A549 (cell line): ENCODE results near the gene HTR1E. TPM values are rescaled to one million over a fixed set of nuclear protein-coding genes. Genes with fewer than 3 reads are reported as not detected.

Source experiments
- ATAC-seq, 2 experiments: fragments of 200-7000 bp in 1 of 2; fragments of >200 bp in 1 of 2; cut with Nextera tagmentation in 1 of 2; cut with Tn5 transposase in 1 of 2; 3 replicates each; pipeline versions ENCODE4 v1.8.0 to v1.9.1; 2018 to 2020; ENCODE audit warnings: mild to moderate bottlenecking in 1 of 2, moderate library complexity in 1 of 2
- CTCF ChIA-PET: fragments of 300-600 bp; sonication (Branson Sonifier 250); formaldehyde crosslinking; extraction: SDS; loops from one replicate; lab custom pipeline; 2021; ENCODE audit warnings: antibody characterized with exemption, inconsistent platforms; lab: Yijun Ruan, JAX
- POLR2A ChIA-PET: fragments of 350-600 bp; formaldehyde crosslinking; extraction: SDS; loops from one replicate; lab custom pipeline; 2021; ENCODE audit warnings: antibody characterized with exemption, inconsistent platforms; lab: Yijun Ruan, JAX
- DNase-seq, 2 experiments: peaks; one replicate each; pipeline versions ENCODE4 v3.0.0 to v3.0.0-alpha.2; 2011 to 2016; ENCODE audit warnings: low read depth in 1 of 2, low spot score in 1 of 2
- FAIRE-seq: peaks from 2 replicates; lab custom pipeline; 2011; peaks lifted over from hg19 to GRCh38; lab: Jason Lieb, UNC
- H3K27ac ChIP-seq, 2 experiments: fragments of >200 bp; sonication (Bioruptor Twin); formaldehyde crosslinking; 3 replicates each; pipeline ENCODE4 v1.5.1; 2016 to 2017
- H3K4me1 ChIP-seq: fragments of >200 bp; sonication (Bioruptor Twin); formaldehyde crosslinking; 3 replicates; pipeline ENCODE4 v1.6.1; 2016
- H3K4me2 ChIP-seq: fragments of >200 bp; sonication (Bioruptor Twin); formaldehyde crosslinking; 3 replicates; pipeline ENCODE4 v1.6.1; 2016
- H3K4me3 ChIP-seq: fragments of >200 bp; sonication (Bioruptor Twin); formaldehyde crosslinking; 3 replicates; pipeline ENCODE4 v1.5.1; 2016
- H3K9me3 ChIP-seq: fragments of >200 bp; sonication (Bioruptor Twin); formaldehyde crosslinking; 3 replicates; pipeline ENCODE4 v1.6.1; 2016
- BCL3 ChIP-seq: fragments of >200 bp; sonication (Bioruptor Twin); formaldehyde crosslinking; IDR thresholded peaks from 3 replicates; pipeline ENCODE4 v1.6.1; 2016
- CBX8 ChIP-seq: fragments of 200-600 bp; sonication (generic); IDR thresholded peaks from 2 replicates; pipeline ENCODE4 v1.6.1; 2016
- CTCF ChIP-seq: fragments of >200 bp; sonication (Bioruptor Twin); formaldehyde crosslinking; IDR thresholded peaks from 3 replicates; pipeline ENCODE4 v1.5.1; 2016
- EHF ChIP-seq: fragments of 250-450 bp; sonication (Bioruptor Pico); IDR thresholded peaks from 2 replicates; pipeline ENCODE4 v1.5.0; 2020; ENCODE audit warnings: mild to moderate bottlenecking
- EHMT2 ChIP-seq: fragments of 200-600 bp; sonication (generic); IDR thresholded peaks from 2 replicates; pipeline ENCODE4 v1.6.1; 2016; ENCODE audit warnings: antibody characterized with exemption, low read depth, mild to moderate bottlenecking, moderate library complexity
- EP300 ChIP-seq, 2 experiments: fragments of >200 bp; sonication (Bioruptor Twin); formaldehyde crosslinking; IDR thresholded peaks; 2 replicates in 1 of 2; 3 replicates in 1 of 2; pipeline ENCODE4 v1.6.1; 2016 to 2017
- ESRRA ChIP-seq: fragments of 150-350 bp; IDR thresholded peaks from 2 replicates; pipeline ENCODE4 v1.6.1; 2014; ENCODE audit warnings: mild to moderate bottlenecking, low read length, borderline replicate concordance
- FOSL2 ChIP-seq, 2 experiments: fragments of 450-650 bp in 1 of 2; fragments of >200 bp in 1 of 2; sonication (Bioruptor Twin) in 1 of 2; formaldehyde crosslinking; IDR thresholded peaks; 2 replicates each; pipeline versions ENCODE4 v1.5.0 to v1.6.1; 2016 to 2020; ENCODE audit warnings: mild to moderate bottlenecking in 1 of 2, moderate library complexity in 1 of 2
- GATA3 ChIP-seq: IDR thresholded peaks from 2 replicates; pipeline ENCODE4 v1.6.1; 2012; ENCODE audit warnings: borderline replicate concordance
- HDAC2 ChIP-seq: fragments of 200-600 bp; sonication (generic); IDR thresholded peaks from 2 replicates; pipeline ENCODE4 v1.6.1; 2016
- HOXB13 ChIP-seq: fragments of 250-450 bp; sonication (Bioruptor Pico); IDR thresholded peaks from 2 replicates; pipeline ENCODE4 v1.5.0; 2020; ENCODE audit warnings: low read depth, mild to moderate bottlenecking, moderate library complexity
- MAX ChIP-seq: IDR thresholded peaks from 2 replicates; pipeline ENCODE4 v1.6.1; 2012
- MAZ ChIP-seq: fragments of 150-350 bp; IDR thresholded peaks from 2 replicates; pipeline ENCODE4 v1.6.1; 2014; ENCODE audit warnings: antibody characterized with exemption, low read depth, low read length, borderline replicate concordance
- RAD21 ChIP-seq, 2 experiments: fragments of >200 bp in 1 of 2; sonication (Bioruptor Twin) in 1 of 2; formaldehyde crosslinking in 1 of 2; IDR thresholded peaks in 1 of 2; conservative IDR thresholded peaks in 1 of 2; 2 replicates in 1 of 2; 3 replicates in 1 of 2; pipeline ENCODE4 v1.6.1; 2012 to 2018; ENCODE audit warnings: inconsistent platforms in 1 of 2
- REST ChIP-seq: fragments of 200-600 bp; sonication (generic); IDR thresholded peaks from 2 replicates; pipeline ENCODE4 v1.6.1; 2016; ENCODE audit warnings: antibody characterized with exemption, mild to moderate bottlenecking, moderate library complexity
- RFX5 ChIP-seq: fragments of 450-650 bp; IDR thresholded peaks from 2 replicates; pipeline ENCODE4 v1.7.1; 2014; ENCODE audit warnings: antibody characterized with exemption, mild to moderate bottlenecking, moderate library complexity
- SMC3 ChIP-seq: fragments of >200 bp; sonication (Bioruptor Twin); formaldehyde crosslinking; IDR thresholded peaks from 3 replicates; pipeline ENCODE4 v1.6.1; 2018; ENCODE audit warnings: inconsistent platforms
- TP53 ChIP-seq: fragments of 250-450 bp; sonication (Bioruptor Pico); IDR thresholded peaks from 2 replicates; pipeline ENCODE4 v1.5.0; 2021; ENCODE audit warnings: mild to moderate bottlenecking, moderate library complexity
- ZFP36 ChIP-seq: fragments of 450-650 bp; IDR thresholded peaks from 2 replicates; pipeline ENCODE4 v1.6.1; 2014; ENCODE audit warnings: borderline replicate concordance; ENCODE audit not compliant: partially characterized antibody
- ZNF302 ChIP-seq: fragments of 250-450 bp; sonication (Bioruptor Pico); IDR thresholded peaks from 2 replicates; pipeline ENCODE4 v1.9.0; 2021; ENCODE audit warnings: inconsistent platforms, mild to moderate bottlenecking, moderate library complexity
- ZSCAN20 ChIP-seq: fragments of 250-450 bp; sonication (Bioruptor Pico); IDR thresholded peaks from 2 replicates; pipeline ENCODE4 v1.8.0; 2022; ENCODE audit warnings: mild to moderate bottlenecking, moderate library complexity
- WGBS: methylation state at CpG from one replicate; pipeline ENCODE4 v1.1.6; 2017; ENCODE audit errors: missing lambda C conversion rate; 5-methylcytosine and 5-hydroxymethylcytosine counted together
- polyA plus RNA-seq, 4 experiments: library from polyadenylated mRNA; depleted of rRNA in 3 of 4; stranded (reverse); fragments of >200 nt; fragmentation: RNase III in 1 of 4; extraction: RNeasy Plus Mini Kit Qiagen cat#74134 plus additional on column Dnase treatment in 1 of 4; gene quantifications; 2 replicates in 3 of 4; 3 replicates in 1 of 4; pipeline ENCODE4 v1.2.3, GENCODE V29; 2011 to 2017
- TF ChIP-seq, protein P1 (sequence below): fragments of 450-650 bp; IDR thresholded peaks from 2 replicates; pipeline ENCODE4 v1.6.1; 2014; ENCODE audit warnings: antibody characterized with exemption
- TF ChIP-seq, protein P2 (sequence below): IDR thresholded peaks from 2 replicates; pipeline ENCODE4 v1.6.1; 2012

HTR1E gene
- polyA plus RNA-seq, 2 of the 4 experiments (the other 2 are of a cell fraction) = not detected

- WGBS = 7% methylated on average over 1 of the region's 1 CpG
- FAIRE-seq (no peak), ATAC-seq (no peak), DNase-seq (no peak)
- Histone ChIP-seq H3K27ac (no peak overlapping the region), H3K9me3 (no peaks in the 10 kb centered on the region), H3K4me2 (no peak overlapping the region), H3K4me1 (no peaks in the 10 kb centered on the region), H3K4me3 (no peak overlapping the region)
- ChIA-PET POLR2A (no interaction called here), CTCF (no interaction called here)
- TF ChIP-seq RFX5 (no peak), REST (no peak), HDAC2 (no peak), EHMT2 (no peak), MAZ (no peak), HOXB13 (CRISPR knock-in tag) (no peak), RAD21 (conservative IDR thresholded peaks at IDR 0.05 in 1 of 2, IDR thresholded peaks at IDR 0.05 in 1 of 2) (no peak), FOSL2 (IDR thresholded peaks at IDR 0.05) (no peak), FOSL2 (CRISPR knock-in tag; IDR thresholded peaks at IDR 0.05) (no peak), ZNF302 (no peak), ZFP36 (no peak), ZSCAN20 (CRISPR knock-in tag) (no peak)
- TF ChIP-seq, protein P1, sequence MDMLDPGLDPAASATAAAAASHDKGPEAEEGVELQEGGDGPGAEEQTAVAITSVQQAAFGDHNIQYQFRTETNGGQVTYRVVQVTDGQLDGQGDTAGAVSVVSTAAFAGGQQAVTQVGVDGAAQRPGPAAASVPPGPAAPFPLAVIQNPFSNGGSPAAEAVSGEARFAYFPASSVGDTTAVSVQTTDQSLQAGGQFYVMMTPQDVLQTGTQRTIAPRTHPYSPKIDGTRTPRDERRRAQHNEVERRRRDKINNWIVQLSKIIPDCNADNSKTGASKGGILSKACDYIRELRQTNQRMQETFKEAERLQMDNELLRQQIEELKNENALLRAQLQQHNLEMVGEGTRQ = no peak
- TF ChIP-seq, all 56 proteins: peak for 0
Observed at GRCh38 chr6:86966271-86966670, 28.9 kb downstream of the HTR1E start.

DNA sequence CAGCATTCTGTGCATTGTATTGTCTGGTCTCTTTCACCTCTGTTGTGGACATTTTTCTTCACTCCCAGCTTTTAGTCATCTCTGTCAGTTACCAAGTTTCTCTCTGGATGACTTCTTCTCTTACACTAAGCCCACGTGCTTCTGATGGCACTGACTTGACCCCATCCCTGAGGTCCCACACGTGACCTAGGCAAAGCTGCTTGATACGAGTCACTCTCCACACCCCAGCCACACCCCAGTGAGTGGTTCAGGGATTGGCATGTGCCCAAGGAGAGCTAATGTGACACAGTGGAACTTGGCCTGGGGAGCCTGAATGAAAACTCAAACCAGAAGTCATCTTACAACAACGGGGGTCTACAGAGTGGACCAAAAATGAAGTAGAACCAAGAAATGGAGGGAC lies 32.2 kb downstream of the HTR1E start:
- CTCF ChIA-PET = no interaction called here
- POLR2A ChIA-PET = no interaction called here
- no peak for FAIRE-seq
- peak in 1 of 2 experiments; percentile 8 for DNase-seq
- no peak overlapping the region for H3K4me3 ChIP-seq
- no peak for ATAC-seq
- H3K9me3 ChIP-seq = no peaks in the 10 kb centered on the region
- no peaks in the 10 kb centered on the region for H3K4me1 ChIP-seq
- H3K4me2 ChIP-seq = no peak overlapping the region
- WGBS = 2% methylated on average over 4 of the region's 4 CpGs
- TF ChIP-seq CBX8 = no peak
- TF ChIP-seq, protein P1 = peak; percentile 59
- TF ChIP-seq, all 56 proteins: peak for 1
- H3K27ac ChIP-seq = no peak overlapping the region

DNA sequence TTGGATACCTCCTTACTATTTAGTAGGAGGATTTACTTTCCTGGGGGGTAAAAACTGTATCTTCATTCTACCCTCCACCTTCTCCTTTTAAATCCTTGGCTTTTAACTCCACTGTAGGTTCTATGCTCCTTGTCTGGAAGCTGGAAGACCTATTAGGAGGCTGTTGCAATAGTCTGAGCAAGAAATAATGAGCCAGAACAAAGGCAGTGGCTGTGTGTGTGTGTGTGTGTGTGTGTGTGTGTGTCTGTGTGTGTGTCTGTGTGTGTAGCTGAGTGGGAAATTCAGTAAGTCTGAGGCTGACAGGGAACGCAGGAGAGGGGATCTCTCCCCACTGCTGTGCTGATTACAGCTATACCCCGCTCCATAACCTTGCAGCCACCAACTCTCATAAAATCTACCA lies 35.8 kb downstream of the HTR1E start:
- Histone ChIP-seq H3K4me3 (no peak overlapping the region), H3K4me2 (no peak overlapping the region), H3K4me1 (no peaks in the 10 kb centered on the region), H3K9me3 (no peaks in the 10 kb centered on the region), H3K27ac (no peak overlapping the region)
- CTCF ChIA-PET = no interaction called here
- POLR2A ChIA-PET = no interaction called here
- DNase-seq = no peak
- no peak for ATAC-seq
- WGBS = 20% methylated on average over 2 of the region's 2 CpGs
- FAIRE-seq = no peak
- TF ChIP-seq, protein P1 = no peak
- TF ChIP-seq EHF (no peak), EP300 (IDR thresholded peaks at IDR 0.05) (no peak), FOSL2 (IDR thresholded peaks at IDR 0.05) (no peak), FOSL2 (CRISPR knock-in tag; IDR thresholded peaks at IDR 0.05) (no peak), BCL3 (no peak), GATA3 (no peak), SMC3 (no peak), ESRRA (no peak), CTCF (no peak), TP53 (no peak), MAX (no peak)
- TF ChIP-seq, protein P2, sequence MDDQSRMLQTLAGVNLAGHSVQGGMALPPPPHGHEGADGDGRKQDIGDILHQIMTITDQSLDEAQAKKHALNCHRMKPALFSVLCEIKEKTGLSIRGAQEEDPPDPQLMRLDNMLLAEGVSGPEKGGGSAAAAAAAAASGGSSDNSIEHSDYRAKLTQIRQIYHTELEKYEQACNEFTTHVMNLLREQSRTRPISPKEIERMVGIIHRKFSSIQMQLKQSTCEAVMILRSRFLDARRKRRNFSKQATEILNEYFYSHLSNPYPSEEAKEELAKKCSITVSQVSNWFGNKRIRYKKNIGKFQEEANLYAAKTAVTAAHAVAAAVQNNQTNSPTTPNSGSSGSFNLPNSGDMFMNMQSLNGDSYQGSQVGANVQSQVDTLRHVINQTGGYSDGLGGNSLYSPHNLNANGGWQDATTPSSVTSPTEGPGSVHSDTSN = no peak
